Neural cell (in vitro differentiated cells): ENCODE data around the gene MGAT5B. TPM values are rescaled to one million over a fixed set of nuclear protein-coding genes. Genes with fewer than 3 reads are reported as not detected.

ENCODE experiments used
- H2AFZ ChIP-seq: fragments of 200-600, 300-800 bp; sonication (generic), shearing (Covaris generic); 2 replicates; pipeline ENCODE4 v1.6.0; 2014; ENCODE audit warnings: low read depth, mild to moderate bottlenecking, antibody characterized with exemption, low read length, moderate library complexity
- H3F3A ChIP-seq: fragments of 200-600 bp; shearing (Covaris generic); 2 replicates; pipeline ENCODE4 v1.6.1; 2016; ENCODE audit warnings: mild to moderate bottlenecking, moderate library complexity, mixed read lengths, antibody characterized with exemption, low read length; ENCODE audit not compliant: insufficient read depth, poor library complexity, severe bottlenecking
- H3K27ac ChIP-seq: fragments of 200-600, 300-800 bp; sonication (generic), shearing (Covaris generic); 2 replicates; pipeline ENCODE4 v1.5.1; 2014; ENCODE audit warnings: mild to moderate bottlenecking, low read length, moderate library complexity
- H3K27me3 ChIP-seq: fragments of 300-800, 200-600 bp; sonication (generic), shearing (Covaris generic); 2 replicates; pipeline ENCODE4 v1.6.0; 2014; ENCODE audit warnings: mild to moderate bottlenecking, low read depth, low read length, moderate library complexity; ENCODE audit not compliant: insufficient read depth
- H3K36me3 ChIP-seq: fragments of 300-800, 200-600 bp; sonication (generic), shearing (Covaris generic); 2 replicates; pipeline ENCODE4 v1.5.1; 2014; ENCODE audit warnings: mild to moderate bottlenecking, antibody characterized with exemption, low read length, moderate library complexity; ENCODE audit not compliant: insufficient read depth
- H3K4me2 ChIP-seq: fragments of 300-800, 200-600 bp; sonication (generic), shearing (Covaris generic); 2 replicates; pipeline ENCODE4 v1.6.0; 2014; ENCODE audit warnings: mild to moderate bottlenecking, low read length
- H3K4me3 ChIP-seq: fragments of 300-800, 200-600 bp; sonication (generic), shearing (Covaris generic); 2 replicates; pipeline ENCODE4 v1.5.1; 2014; ENCODE audit warnings: mild to moderate bottlenecking, low read length, moderate library complexity
- H3K79me2 ChIP-seq: fragments of 200-600 bp; shearing (Covaris generic); replicated peaks from 2 replicates; pipeline ENCODE4 v1.6.0; 2014; ENCODE audit warnings: mild to moderate bottlenecking, low read length, moderate library complexity; ENCODE audit not compliant: insufficient read depth
- H3K9ac ChIP-seq: fragments of 300-800, 200-600 bp; sonication (generic), shearing (Covaris generic); 2 replicates; pipeline ENCODE4 v1.6.1; 2016; ENCODE audit warnings: mild to moderate bottlenecking, low read length, mixed read lengths
- H3K9me2 ChIP-seq: fragments of 200-600 bp; shearing (Covaris generic); 2 replicates; pipeline ENCODE4 v1.6.1; 2016; ENCODE audit warnings: mild to moderate bottlenecking, low read length, mixed read lengths; ENCODE audit not compliant: insufficient read depth
- H3K9me3 ChIP-seq: fragments of 200-600, 300-800 bp; sonication (generic), shearing (Covaris generic); 2 replicates; pipeline ENCODE4 v1.6.1; 2016; ENCODE audit warnings: mild to moderate bottlenecking, mixed run types, low read length, moderate library complexity, mixed read lengths
- H4K20me1 ChIP-seq: fragments of 200-600 bp; shearing (Covaris generic); 2 replicates; pipeline ENCODE4 v1.6.1; 2016; ENCODE audit warnings: mild to moderate bottlenecking, mixed run types; ENCODE audit not compliant: insufficient read depth
- CTCF ChIP-seq: fragments of 450-650 bp; IDR thresholded peaks from 2 replicates; pipeline ENCODE4 v1.5.1; 2014; ENCODE audit warnings: antibody characterized with exemption, mild to moderate bottlenecking, moderate library complexity; ENCODE audit not compliant: poor library complexity, severe bottlenecking
- EP300 ChIP-seq: fragments of 450-650 bp; conservative IDR thresholded peaks from 2 replicates; pipeline ENCODE4 v1.6.1; 2014; ENCODE audit warnings: antibody characterized with exemption, mild to moderate bottlenecking, moderate library complexity; ENCODE audit not compliant: poor library complexity, severe bottlenecking
- EZH2 ChIP-seq: fragments of 200-600, 300-800 bp; shearing (Covaris generic), sonication (generic); IDR thresholded peaks from 2 replicates; pipeline ENCODE4 v1.6.1; 2014; ENCODE audit warnings: antibody characterized with exemption, low read length, borderline replicate concordance, mild to moderate bottlenecking; ENCODE audit not compliant: insufficient read depth, poor library complexity, severe bottlenecking
- MXI1 ChIP-seq: fragments of 450-650 bp; conservative IDR thresholded peaks from 2 replicates; pipeline ENCODE4 v1.6.1; 2014; ENCODE audit warnings: antibody characterized with exemption, mild to moderate bottlenecking; ENCODE audit not compliant: poor library complexity, severe bottlenecking
- POLR2AphosphoS5 ChIP-seq: IDR thresholded peaks from 2 replicates; pipeline ENCODE4 v1.6.1; 2012
- RAD21 ChIP-seq: fragments of 450-650 bp; conservative IDR thresholded peaks from 2 replicates; pipeline ENCODE4 v1.6.1; 2014; ENCODE audit warnings: antibody characterized with exemption, mild to moderate bottlenecking, moderate library complexity
- REST ChIP-seq: IDR thresholded peaks from 2 replicates; pipeline ENCODE4 v1.6.1; 2012; ENCODE audit warnings: borderline replicate concordance
- SMC3 ChIP-seq: fragments of 450-650 bp; conservative IDR thresholded peaks from 2 replicates; pipeline ENCODE4 v1.6.1; 2014; ENCODE audit warnings: antibody characterized with exemption, mild to moderate bottlenecking, moderate library complexity; ENCODE audit not compliant: poor library complexity
- TAF1 ChIP-seq: IDR thresholded peaks from 2 replicates; pipeline ENCODE4 v1.6.1; 2012; ENCODE audit warnings: low read depth
- polyA plus RNA-seq: library from polyadenylated mRNA; depleted of rRNA; stranded (reverse); fragments of >200 nt; gene quantifications from 2 replicates; pipeline ENCODE4 v1.2.3, GENCODE V29; 2014

MGAT5B gene
- polyA plus RNA-seq, 1 donor from 2014 or later, result 8.8 TPM

- Histone ChIP-seq H3K79me2 (no peaks in the 10 kb centered on the region), H2AFZ (no peak overlapping the region), H3K27me3 (no peaks in the 10 kb centered on the region), H3K9ac (no peak overlapping the region), H3K9me3 (no peaks in the 10 kb centered on the region), H3K9me2 (no peaks in the 10 kb centered on the region), H3K36me3 (peaks cover 7% of the 10 kb centered on the region), H3K4me2 (no peak overlapping the region), H4K20me1 (no peaks in the 10 kb centered on the region), H3F3A (no peaks in the 10 kb centered on the region), H3K27ac (no peak overlapping the region), H3K4me3 (no peak overlapping the region)
- TF ChIP-seq CTCF (no peak), POLR2AphosphoS5 (no peak), MXI1 (no peak), TAF1 (no peak), SMC3 (no peak), EP300 (no peak), REST (no peak), EZH2 (no peak), RAD21 (no peak)
Measured at GRCh38 chr17:76940295-76940694, 72.1 kb downstream of the MGAT5B start.

- Histone ChIP-seq H3K9me2 (no peaks in the 10 kb centered on the region), H4K20me1 (no peaks in the 10 kb centered on the region), H3K4me3 (no peak overlapping the region), H3K27me3 (no peaks in the 10 kb centered on the region), H3K9me3 (no peaks in the 10 kb centered on the region), H3F3A (no peaks in the 10 kb centered on the region), H2AFZ (no peak overlapping the region), H3K27ac (no peak overlapping the region), H3K79me2 (no peaks in the 10 kb centered on the region), H3K36me3 (peaks cover 7% of the 10 kb centered on the region), H3K9ac (no peak overlapping the region), H3K4me2 (no peak overlapping the region)
- no peak for TF ChIP-seq TAF1
- no peak for TF ChIP-seq SMC3
- TF ChIP-seq MXI1, result no peak
- TF ChIP-seq CTCF, result no peak
- no peak for TF ChIP-seq EZH2
- TF ChIP-seq POLR2AphosphoS5, result no peak
- no peak for TF ChIP-seq RAD21
- TF ChIP-seq EP300, result no peak
- no peak for TF ChIP-seq REST
Measured at GRCh38 chr17:76940738-76941350, 72.6 kb downstream of the MGAT5B start.
